WI38 (cell line): ENCODE results near the gene PTPRK.

Source experiments
- H3K4me3 ChIP-seq: 2 replicates; pipeline ENCODE4 v1.5.1; 2011; ENCODE audit warnings: low read depth, mild to moderate bottlenecking, control low read depth, low read length
- TF ChIP-seq, protein P1 (sequence below): IDR thresholded peaks from 2 replicates; pipeline ENCODE4 v1.5.1; 2012; ENCODE audit warnings: low read depth, mild to moderate bottlenecking, control low read depth, low read length

Gene PTPRK

DNA sequence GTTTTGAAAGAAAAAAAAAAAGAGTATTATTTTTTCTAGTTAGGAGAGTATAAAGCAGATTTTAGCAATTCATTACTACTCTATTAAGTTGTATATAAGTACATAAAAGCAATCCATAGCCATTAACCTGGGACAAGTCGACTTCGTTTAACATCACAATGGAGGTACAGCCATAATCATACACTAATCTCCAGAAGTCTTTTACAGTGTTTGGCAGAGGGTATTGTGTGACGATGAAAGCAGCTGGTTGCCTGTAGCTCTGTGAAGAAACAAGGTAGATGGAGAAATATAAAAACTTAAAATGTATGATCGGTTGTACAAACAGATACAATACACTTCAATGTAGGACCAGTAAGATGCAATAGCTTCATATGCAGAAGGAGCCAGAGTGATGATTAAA, 543.6 kb downstream of the PTPRK start:
- TF ChIP-seq, protein P1, sequence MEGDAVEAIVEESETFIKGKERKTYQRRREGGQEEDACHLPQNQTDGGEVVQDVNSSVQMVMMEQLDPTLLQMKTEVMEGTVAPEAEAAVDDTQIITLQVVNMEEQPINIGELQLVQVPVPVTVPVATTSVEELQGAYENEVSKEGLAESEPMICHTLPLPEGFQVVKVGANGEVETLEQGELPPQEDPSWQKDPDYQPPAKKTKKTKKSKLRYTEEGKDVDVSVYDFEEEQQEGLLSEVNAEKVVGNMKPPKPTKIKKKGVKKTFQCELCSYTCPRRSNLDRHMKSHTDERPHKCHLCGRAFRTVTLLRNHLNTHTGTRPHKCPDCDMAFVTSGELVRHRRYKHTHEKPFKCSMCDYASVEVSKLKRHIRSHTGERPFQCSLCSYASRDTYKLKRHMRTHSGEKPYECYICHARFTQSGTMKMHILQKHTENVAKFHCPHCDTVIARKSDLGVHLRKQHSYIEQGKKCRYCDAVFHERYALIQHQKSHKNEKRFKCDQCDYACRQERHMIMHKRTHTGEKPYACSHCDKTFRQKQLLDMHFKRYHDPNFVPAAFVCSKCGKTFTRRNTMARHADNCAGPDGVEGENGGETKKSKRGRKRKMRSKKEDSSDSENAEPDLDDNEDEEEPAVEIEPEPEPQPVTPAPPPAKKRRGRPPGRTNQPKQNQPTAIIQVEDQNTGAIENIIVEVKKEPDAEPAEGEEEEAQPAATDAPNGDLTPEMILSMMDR, result no peak
- no peak overlapping the region for H3K4me3 ChIP-seq

GRCh38 chr6:127976111-127976510, 544.3 kb downstream of the PTPRK start:
- TF ChIP-seq, protein P1, result no peak
- no peak overlapping the region for H3K4me3 ChIP-seq

- H3K4me3 ChIP-seq, result no peak overlapping the region
These were observed 547.6 kb downstream of the PTPRK start for GRCh38 chr6:127972815-127973214.

DNA sequence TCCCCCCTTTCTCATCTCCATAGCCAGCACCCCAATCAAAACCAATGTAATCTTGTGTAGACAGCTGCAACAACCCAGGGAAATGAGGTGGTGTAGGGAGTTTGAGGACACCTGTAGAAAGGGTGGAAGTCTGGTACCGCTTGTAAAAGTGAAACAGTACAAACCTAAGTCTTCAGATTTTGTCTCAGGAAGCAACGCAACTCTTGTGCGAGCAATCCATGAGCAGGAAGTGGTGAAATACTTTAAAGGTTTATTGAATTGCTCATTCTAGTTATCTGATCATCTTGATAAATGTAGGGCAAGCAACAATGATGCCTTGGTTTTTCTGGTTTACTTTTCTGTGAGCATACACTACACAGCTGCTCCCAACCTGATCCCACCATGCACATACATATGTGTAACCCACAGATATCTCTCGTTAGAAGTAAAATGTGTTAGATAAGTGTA, 548.4 kb downstream of the PTPRK start:
- TF ChIP-seq, protein P1, result no peak
- H3K4me3 ChIP-seq, result no peak overlapping the region

More at GRCh38 chr6:127972815-127973214, 547.6 kb downstream of the PTPRK start:
- TF ChIP-seq, protein P1, result no peak

GRCh38 chr6:127971386-127971785, 549.0 kb downstream of the PTPRK start:
- no peak overlapping the region for H3K4me3 ChIP-seq
- TF ChIP-seq, protein P1, result no peak

- TF ChIP-seq, protein P1, result no peak
- no peak overlapping the region for H3K4me3 ChIP-seq
These were observed 550.7 kb downstream of the PTPRK start for GRCh38 chr6:127969701-127970100.

DNA sequence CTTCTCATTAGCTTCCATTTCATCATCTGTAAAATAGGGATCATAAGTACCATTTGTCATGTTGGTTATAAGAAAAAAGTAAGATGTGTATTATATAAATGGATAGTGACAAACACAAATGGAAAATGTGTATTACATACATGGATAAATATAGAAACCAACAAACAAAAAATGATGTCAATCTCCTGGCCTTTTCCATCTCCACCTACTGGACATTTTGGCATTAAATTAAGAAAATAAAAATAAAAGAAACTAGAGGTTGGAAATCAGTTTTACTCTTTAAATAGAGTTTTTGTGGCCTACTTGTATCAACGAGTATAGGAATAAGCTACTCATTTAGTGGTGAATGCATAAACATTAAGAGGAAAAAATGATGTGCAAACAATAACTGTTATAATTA, 552.0 kb downstream of the PTPRK start:
- TF ChIP-seq, protein P1, result no peak

More for the DNA sequence above, 552.0 kb downstream of the PTPRK start:
- no peak overlapping the region for H3K4me3 ChIP-seq
